Activated CD4-positive, alpha-beta memory T cell treated with anti-CD3 and anti-CD28 coated beads, Interleukin-2, amount 10 ng/mL, durations not matched to agents 7 days and 5 days (primary cell): ENCODE measurements around the gene GAB2. TPM values are rescaled to one million over a fixed set of nuclear protein-coding genes. Genes with fewer than 3 reads are reported as not detected.

Source experiments
- CTCF ChIA-PET: fragments of 350-600 bp; sonication (Branson Sonifier 250); formaldehyde crosslinking; loops from one replicate; lab custom pipeline; 2021; ENCODE audit warnings: antibody characterized with exemption, inconsistent platforms; lab: Charles Lee
- POLR2A ChIA-PET: fragments of 350-600 bp; sonication (Branson Sonifier 250); formaldehyde crosslinking; loops from one replicate; lab custom pipeline; 2021; ENCODE audit warnings: antibody characterized with exemption; lab: Charles Lee
- DNase-seq: peaks from one replicate; pipeline ENCODE4 v3.0.0-alpha.2; 2020
- H3K27ac Mint-ChIP-seq: one replicate; pipeline ENCODE4 v1.8.0; 2021; ENCODE audit warnings: mild to moderate bottlenecking, mixed read lengths
- H3K27me3 Mint-ChIP-seq: one replicate; pipeline ENCODE4 v1.8.0; 2021; ENCODE audit warnings: mixed read lengths
- H3K36me3 Mint-ChIP-seq: one replicate; pipeline ENCODE4 v1.8.0; 2021; ENCODE audit warnings: low read depth, mixed read lengths
- H3K4me1 Mint-ChIP-seq: one replicate; pipeline ENCODE4 v1.8.0; 2021; ENCODE audit warnings: mixed read lengths
- H3K4me3 Mint-ChIP-seq: one replicate; pipeline ENCODE4 v1.8.0; 2021; ENCODE audit warnings: mild to moderate bottlenecking, mixed read lengths
- H3K9me3 Mint-ChIP-seq: one replicate; pipeline ENCODE4 v1.8.0; 2021; ENCODE audit warnings: mixed read lengths
- total RNA-seq, 2 experiments: library from RNA; stranded (reverse); gene quantifications; one replicate each; pipeline ENCODE4 v1.2.3, GENCODE V29; 2021

GAB2 gene
- total RNA-seq, 2 experiments from 2014 or later: 51.8 to 55.8 TPM

GRCh38 chr11:78293536-78293935 is 124.1 kb downstream of the GAB2 start:
- Mint-ChIP-seq H3K27me3 (no peaks in the 10 kb centered on the region), H3K36me3 (peaks cover 72% of the 10 kb centered on the region), H3K9me3 (peaks cover 60% of the 10 kb centered on the region), H3K4me1 (peaks cover 67% of the 10 kb centered on the region), H3K27ac (peak overlapping the region; percentile 88), H3K4me3 (no peak overlapping the region)
- ChIA-PET POLR2A (interaction anchor here (1.3 to 5.9 kb wide), 5 partner anchors 9 to 124 kb away, joined by 4 to 75 read pairs (median 21); partner anchors contain the start of gene GAB2), CTCF (interaction anchor here (0.9 to 1.9 kb wide), 3 partner anchors 9 to 271 kb away, joined by 4 to 9 read pairs (median 5); partner anchors contain the start of gene GAB2)
- DNase-seq: no peak

GRCh38 chr11:78292109-78292803 is 125.4 kb downstream of the GAB2 start:
- Mint-ChIP-seq H3K4me3 (peak overlapping the region; percentile 42), H3K4me1 (peaks cover 64% of the 10 kb centered on the region), H3K27ac (peak overlapping the region; percentile 88), H3K27me3 (no peaks in the 10 kb centered on the region), H3K9me3 (peaks cover 59% of the 10 kb centered on the region), H3K36me3 (peaks cover 72% of the 10 kb centered on the region)
- ChIA-PET CTCF (interaction anchor here (0.9 to 1.9 kb wide), 7 partner anchors 10 to 272 kb away, joined by 3 to 9 read pairs (median 5); partner anchors contain the start of gene GAB2), POLR2A (interaction anchor here (0.8 to 5.9 kb wide), 22 partner anchors 9 to 283 kb away, joined by 3 to 75 read pairs (median 6); partner anchors contain the start of genes ALG8, GAB2, KCTD21 and NARS2)
- DNase-seq: peak; percentile 65

GRCh38 chr11:78291503-78292108 is 126.0 kb downstream of the GAB2 start:
- peak; percentile 49 for DNase-seq
- Mint-ChIP-seq H3K27ac (peak overlapping the region; percentile 88), H3K27me3 (no peaks in the 10 kb centered on the region), H3K9me3 (peaks cover 55% of the 10 kb centered on the region), H3K4me1 (peaks cover 62% of the 10 kb centered on the region), H3K36me3 (peaks cover 79% of the 10 kb centered on the region), H3K4me3 (peak overlapping the region; percentile 42)
- CTCF ChIA-PET: interaction anchor here (0.6 to 1.9 kb wide), 7 partner anchors 34 to 127 kb away, joined by 3 to 9 read pairs (median 6); partner anchors contain the start of gene GAB2
- POLR2A ChIA-PET: interaction anchor here (0.8 to 5.9 kb wide), 20 partner anchors 8 to 283 kb away, joined by 3 to 75 read pairs (median 6); partner anchors contain the start of genes ALG8, GAB2, KCTD21 and NARS2

- H3K27ac Mint-ChIP-seq: peak overlapping the region; percentile 93
- ChIA-PET POLR2A (interaction anchor here (1.0 to 5.9 kb wide), 5 partner anchors 14 to 127 kb away, joined by 3 to 75 read pairs (median 21); partner anchors contain the start of gene GAB2), CTCF (interaction anchor here (0.6 to 0.8 kb wide), 2 partner anchors 124 to 127 kb away, joined by 4 to 6 read pairs; partner anchors contain the start of gene GAB2)
- peak; percentile 41 for DNase-seq
- no peak overlapping the region for H3K4me3 Mint-ChIP-seq
- no peaks in the 10 kb centered on the region for H3K27me3 Mint-ChIP-seq
- peaks cover 57% of the 10 kb centered on the region for H3K4me1 Mint-ChIP-seq
- peaks cover 45% of the 10 kb centered on the region for H3K9me3 Mint-ChIP-seq
- peaks cover 76% of the 10 kb centered on the region for H3K36me3 Mint-ChIP-seq
Observed at GRCh38 chr11:78290293-78291176, 127.1 kb downstream of the GAB2 start.

- Mint-ChIP-seq H3K36me3 (peaks cover 68% of the 10 kb centered on the region), H3K4me3 (no peak overlapping the region), H3K4me1 (peaks cover 53% of the 10 kb centered on the region), H3K27ac (peak overlapping the region; percentile 93), H3K27me3 (no peaks in the 10 kb centered on the region), H3K9me3 (peaks cover 40% of the 10 kb centered on the region)
- no peak for DNase-seq
- CTCF ChIA-PET: interaction anchor here (1.0 to 1.2 kb wide), 2 partner anchors 50 to 123 kb away, joined by 3 read pairs; no protein-coding TSS in a partner anchor
- POLR2A ChIA-PET: interaction anchor here (1.0 to 5.9 kb wide), 6 partner anchors 15 to 128 kb away, joined by 3 to 75 read pairs (median 14); partner anchors contain the start of gene GAB2
Observed at GRCh38 chr11:78289552-78290292, 127.9 kb downstream of the GAB2 start.

- no peaks in the 10 kb centered on the region for H3K27me3 Mint-ChIP-seq
Observed at GRCh38 chr11:78284260-78284659, 133.4 kb downstream of the GAB2 start.

GRCh38 chr11:78282821-78283220 is 134.8 kb downstream of the GAB2 start:
- no peak overlapping the region for H3K27ac Mint-ChIP-seq
- H3K4me1 Mint-ChIP-seq: peaks cover 11% of the 10 kb centered on the region
- POLR2A ChIA-PET: interaction anchor here (1.4 kb wide), 1 partner anchor 9 kb away, joined by 5 read pairs; no protein-coding TSS in a partner anchor
- DNase-seq: no peak
- no peak overlapping the region for H3K4me3 Mint-ChIP-seq
- H3K27me3 Mint-ChIP-seq: no peaks in the 10 kb centered on the region
- H3K9me3 Mint-ChIP-seq: no peaks in the 10 kb centered on the region
- CTCF ChIA-PET: no interaction called here
- H3K36me3 Mint-ChIP-seq: peaks cover 28% of the 10 kb centered on the region

More at GRCh38 chr11:78284260-78284659, 133.4 kb downstream of the GAB2 start:
- CTCF ChIA-PET: interaction anchor here (1.1 kb wide), 1 partner anchor 13 kb away, joined by 7 read pairs; no protein-coding TSS in a partner anchor
- no peak overlapping the region for H3K4me3 Mint-ChIP-seq
- POLR2A ChIA-PET: no interaction called here
- peaks cover 17% of the 10 kb centered on the region for H3K4me1 Mint-ChIP-seq
- H3K9me3 Mint-ChIP-seq: peaks cover 7% of the 10 kb centered on the region
- no peak for DNase-seq
- no peak overlapping the region for H3K27ac Mint-ChIP-seq
- H3K36me3 Mint-ChIP-seq: peaks cover 32% of the 10 kb centered on the region

GRCh38 chr11:78281511-78281910 is 136.1 kb downstream of the GAB2 start:
- POLR2A ChIA-PET: no interaction called here
- H3K36me3 Mint-ChIP-seq: peaks cover 22% of the 10 kb centered on the region
- DNase-seq: no peak
- no peak overlapping the region for H3K27ac Mint-ChIP-seq
- H3K4me1 Mint-ChIP-seq: peaks cover 11% of the 10 kb centered on the region
- H3K4me3 Mint-ChIP-seq: no peak overlapping the region
- H3K9me3 Mint-ChIP-seq: no peaks in the 10 kb centered on the region
- CTCF ChIA-PET: no interaction called here
- H3K27me3 Mint-ChIP-seq: no peaks in the 10 kb centered on the region

- H3K27ac Mint-ChIP-seq: no peak overlapping the region
- peaks cover 16% of the 10 kb centered on the region for H3K9me3 Mint-ChIP-seq
- peaks cover 43% of the 10 kb centered on the region for H3K36me3 Mint-ChIP-seq
- no peak for DNase-seq
- POLR2A ChIA-PET: no interaction called here
- H3K27me3 Mint-ChIP-seq: no peaks in the 10 kb centered on the region
- peaks cover 6% of the 10 kb centered on the region for H3K4me1 Mint-ChIP-seq
- CTCF ChIA-PET: interaction anchor here (1.2 kb wide), 1 partner anchor 110 kb away, joined by 3 read pairs; no protein-coding TSS in a partner anchor
- H3K4me3 Mint-ChIP-seq: no peak overlapping the region
Observed at GRCh38 chr11:78277314-78277994, 140.2 kb downstream of the GAB2 start.

GRCh38 chr11:78276311-78276710 is 141.3 kb downstream of the GAB2 start:
- ChIA-PET CTCF (interaction anchor here (1.2 kb wide), 1 partner anchor 111 kb away, joined by 3 read pairs; no protein-coding TSS in a partner anchor), POLR2A (interaction anchor here (1.2 kb wide), 1 partner anchor 74 kb away, joined by 4 read pairs; no protein-coding TSS in a partner anchor)
- peaks cover 54% of the 10 kb centered on the region for H3K36me3 Mint-ChIP-seq
- H3K4me3 Mint-ChIP-seq: no peak overlapping the region
- no peak overlapping the region for H3K27ac Mint-ChIP-seq
- no peak for DNase-seq
- no peaks in the 10 kb centered on the region for H3K27me3 Mint-ChIP-seq
- peaks cover 27% of the 10 kb centered on the region for H3K9me3 Mint-ChIP-seq
- no peaks in the 10 kb centered on the region for H3K4me1 Mint-ChIP-seq

- Mint-ChIP-seq H3K36me3 (peaks cover 55% of the 10 kb centered on the region), H3K27ac (no peak overlapping the region), H3K27me3 (no peaks in the 10 kb centered on the region), H3K4me1 (no peaks in the 10 kb centered on the region), H3K4me3 (no peak overlapping the region), H3K9me3 (peaks cover 28% of the 10 kb centered on the region)
- DNase-seq: no peak
- ChIA-PET CTCF (no interaction called here), POLR2A (no interaction called here)
Observed at GRCh38 chr11:78274739-78275138, 142.9 kb downstream of the GAB2 start.
